Endothelial cell of umbilical vein (primary cell): ENCODE data around the gene SLITRK3. TPM values are rescaled to one million over a fixed set of nuclear protein-coding genes. Genes with fewer than 3 reads are reported as not detected.

Experiments used
- BruUV-seq: library from RNA; stranded (reverse); fragments of 400-500 nt; replicated peaks from 2 replicates; lab custom pipeline; 2021; lab: Mats Ljungman, UMichigan
- CTCF ChIA-PET: fragments of 300-600, 350-600 bp; sonication (Branson Sonifier 250); formaldehyde crosslinking; loops from one replicate; lab custom pipeline; 2021; ENCODE audit warnings: antibody characterized with exemption, inconsistent platforms; lab: Charles Lee
- POLR2A ChIA-PET: fragments of 300-600, 350-600 bp; sonication (Branson Sonifier 250); formaldehyde crosslinking; loops from one replicate; lab custom pipeline; 2021; ENCODE audit warnings: antibody characterized with exemption, inconsistent platforms; lab: Charles Lee
- DNase-seq: peaks from one replicate; pipeline ENCODE4 v3.0.0-alpha.2; 2011; ENCODE audit warnings: low read depth, low spot score
- FAIRE-seq: peaks from 2 replicates; lab custom pipeline; 2011; peaks lifted over from hg19 to GRCh38; lab: Jason Lieb, UNC
- H2AFZ ChIP-seq: 2 replicates; pipeline ENCODE4 v1.6.0; 2012; ENCODE audit warnings: low read depth, low read length, control low read depth, inconsistent platforms
- H3K27ac ChIP-seq: 2 replicates; pipeline ENCODE4 v1.5.1; 2011; ENCODE audit warnings: low read depth, mild to moderate bottlenecking, control low read depth, low read length, moderate library complexity; ENCODE audit not compliant: insufficient read depth
- H3K27me3 ChIP-seq, 2 experiments: 2 replicates each; pipeline versions ENCODE4 v1.6.0 to v1.6.1; 2011; ENCODE audit warnings: low read length in 2 of 2, mixed read lengths in 1 of 2; ENCODE audit not compliant: control insufficient read depth in 2 of 2, insufficient read depth in 2 of 2
- H3K36me3 ChIP-seq, 2 experiments: 2 replicates in 1 of 2; 3 replicates in 1 of 2; pipeline ENCODE4 v1.5.1; 2011; ENCODE audit warnings: low read length in 2 of 2, mild to moderate bottlenecking in 1 of 2, moderate library complexity in 1 of 2; ENCODE audit not compliant: control insufficient read depth in 2 of 2, insufficient read depth in 2 of 2; ENCODE audit errors: extremely low read depth in 1 of 2
- H3K4me1 ChIP-seq: 3 replicates; pipeline ENCODE4 v1.5.1; 2011; ENCODE audit warnings: mild to moderate bottlenecking, low read length; ENCODE audit not compliant: control insufficient read depth, insufficient read depth; ENCODE audit errors: extremely low read depth
- H3K4me2 ChIP-seq: 2 replicates; pipeline ENCODE4 v1.6.1; 2011; ENCODE audit warnings: low read length, control low read depth, mixed read lengths; ENCODE audit not compliant: insufficient read depth
- H3K4me3 ChIP-seq, 3 experiments: fragments of 200-600 bp in 1 of 3; sonication (generic), shearing (Covaris generic) in 1 of 3; replicated peaks in 1 of 3; 2 replicates each; pipeline ENCODE4 v1.5.1; 2011 to 2016; ENCODE audit warnings: control low read depth in 3 of 3, low read length in 3 of 3, mild to moderate bottlenecking in 2 of 3, inconsistent platforms in 1 of 3, low read depth in 1 of 3, moderate library complexity in 1 of 3; ENCODE audit not compliant: insufficient read depth in 1 of 3
- H3K79me2 ChIP-seq: 2 replicates; pipeline ENCODE4 v1.6.0; 2012; ENCODE audit warnings: low read length, inconsistent platforms; ENCODE audit not compliant: control insufficient read depth, insufficient read depth
- H3K9ac ChIP-seq: replicated peaks from 2 replicates; pipeline ENCODE3; 2011; ENCODE audit warnings: low read length, control low read depth; ENCODE audit not compliant: insufficient read depth; ENCODE audit errors: extremely low read depth
- H3K9me1 ChIP-seq: replicated peaks from 3 replicates; pipeline ENCODE4 v1.6.0; 2011; ENCODE audit warnings: mild to moderate bottlenecking, low read length; ENCODE audit not compliant: control insufficient read depth, insufficient read depth; ENCODE audit errors: extremely low read depth
- H3K9me3 ChIP-seq: replicated peaks from 2 replicates; pipeline ENCODE4 v1.5.1; 2012; ENCODE audit warnings: low read length, inconsistent platforms; ENCODE audit not compliant: control insufficient read depth, insufficient read depth
- H4K20me1 ChIP-seq: replicated peaks from 2 replicates; pipeline ENCODE3; 2011; ENCODE audit warnings: mild to moderate bottlenecking, low read length; ENCODE audit not compliant: control insufficient read depth, insufficient read depth; ENCODE audit errors: extremely low read depth
- CTCF ChIP-seq, 2 donors: IDR thresholded peaks; 1 replicate in 1 of 2; 2 replicates in 1 of 2; pipeline ENCODE4 v1.5.1; 2011; ENCODE audit warnings: low read length in 2 of 2, mild to moderate bottlenecking in 2 of 2, moderate library complexity in 2 of 2, control low read depth in 1 of 2, inconsistent platforms in 1 of 2, low read depth in 1 of 2; ENCODE audit not compliant: insufficient read depth in 1 of 2; ENCODE audit errors: extremely low read depth in 1 of 2
- EZH2 ChIP-seq: IDR thresholded peaks from 2 replicates; pipeline ENCODE4 v1.6.1; 2012; ENCODE audit warnings: borderline replicate concordance, low read depth, mild to moderate bottlenecking, moderate library complexity, low read length, inconsistent platforms; ENCODE audit not compliant: severe bottlenecking
- FOS ChIP-seq: IDR thresholded peaks from 2 replicates; pipeline ENCODE4 v1.6.1; 2011; ENCODE audit warnings: mild to moderate bottlenecking, low read length, moderate library complexity, borderline replicate concordance; ENCODE audit not compliant: insufficient read depth
- GATA2 ChIP-seq: IDR thresholded peaks from 2 replicates; pipeline ENCODE4 v1.7.0; 2011; ENCODE audit warnings: low read depth, mild to moderate bottlenecking, moderate library complexity, mixed read lengths, low read length; ENCODE audit not compliant: insufficient read length, insufficient read depth
- JUN ChIP-seq: IDR thresholded peaks from 2 replicates; pipeline ENCODE4 v1.6.1; 2011; ENCODE audit warnings: borderline replicate concordance, low read depth; ENCODE audit not compliant: insufficient read length, insufficient read depth
- MAX ChIP-seq: IDR thresholded peaks from 2 replicates; pipeline ENCODE4 v1.6.1; 2011; ENCODE audit not compliant: insufficient read depth, insufficient read length
- MYC ChIP-seq: IDR thresholded peaks from one replicate; pipeline ENCODE4 v1.6.1; 2011; ENCODE audit warnings: mild to moderate bottlenecking, low read depth, low read length
- POLR2A ChIP-seq: IDR thresholded peaks from 2 replicates; pipeline ENCODE4 v1.6.1; 2012; ENCODE audit warnings: low read depth, mild to moderate bottlenecking, control low read depth, low read length
- POLR2AphosphoS5 ChIP-seq: IDR thresholded peaks from 2 replicates; pipeline ENCODE4 v1.6.1; 2012; ENCODE audit warnings: low read depth, mild to moderate bottlenecking, control low read depth, low read length, moderate library complexity; ENCODE audit not compliant: insufficient read depth
- dilution Hi-C: fragments of 300-500 bp; cut with MboI; formaldehyde crosslinking; loops from one replicate; pipeline ENCODE4 v1.15.0; 2019; ENCODE audit warnings: low sequenced_read_pairs; ENCODE audit not compliant: extremely low pct_ligation_motif_present
- intact Hi-C: fragments of 100-400 bp; cut with micrococcal nuclease; formaldehyde crosslinking; loops from one replicate; pipeline ENCODE4 v1.10.0; 2022
- polyA plus RNA-seq, 4 experiments: library from polyadenylated mRNA; depleted of rRNA in 3 of 4; stranded (reverse) in 3 of 4; unstranded in 1 of 4; fragments of >200 nt; gene quantifications; 2 replicates each; pipeline versions ENCODE4 v1.2.1 to v1.2.3, GENCODE V29; 2011 to 2012; ENCODE audit warnings: missing spikeins in 1 of 4
- total RNA-seq: library from RNA; stranded (reverse); gene quantifications from 2 replicates; pipeline ENCODE4 v1.2.3, GENCODE V29; 2021

The SLITRK3 gene
- total and polyA plus RNA-seq, 2 donors (not counting 3 experiments of a cell fraction or from before 2014, with no cell fraction given): not detected

- dilution Hi-C loops: no loop called here
- ChIA-PET POLR2A (no interaction called here), CTCF (no interaction called here)
Measured at GRCh38 chr3:165197481-165197800, 1.3 kb upstream of the SLITRK3 start.

More at GRCh38 chr3:165197481-165197800, 1.3 kb upstream of the SLITRK3 start:
- DNase-seq: no peak
- Histone ChIP-seq H4K20me1 (no peaks in the 10 kb centered on the region), H3K4me2 (no peak overlapping the region), H3K27ac (no peak overlapping the region), H3K27me3 (peaks cover 31 to 43% of the 10 kb centered on the region in 2 experiments), H3K36me3 (no peaks in the 10 kb centered on the region), H3K9me1 (no peaks in the 10 kb centered on the region), H3K79me2 (no peaks in the 10 kb centered on the region), H3K4me3 (no peak overlapping the region), H3K4me1 (peaks cover 2% of the 10 kb centered on the region), H2AFZ (no peak overlapping the region), H3K9me3 (no peaks in the 10 kb centered on the region), H3K9ac (no peak overlapping the region)
- no peak for FAIRE-seq
- intact Hi-C loops: no loop called here
- TF ChIP-seq CTCF (IDR thresholded peaks at IDR 0.05; ENCODE audit: extremely low read depth in 1 of 2, insufficient read depth in 1 of 2, low read depth in 1 of 2, low read length in 2 of 2) (no peak), FOS (no peak), POLR2A (no peak), EZH2 (no peak), MAX (no peak), JUN (no peak), GATA2 (no peak), POLR2AphosphoS5 (no peak), MYC (no peak)
- no TSS peak for BruUV-seq
